Endothelial cell of umbilical vein (primary cell): ENCODE results near the gene CIITA. TPM values are rescaled to one million over a fixed set of nuclear protein-coding genes. Genes with fewer than 3 reads are reported as not detected.

Experiments used
- BruUV-seq: library from RNA; stranded (reverse); fragments of 400-500 nt; replicated peaks from 2 replicates; lab custom pipeline; 2021; lab: Mats Ljungman, UMichigan
- CTCF ChIA-PET: fragments of 300-600, 350-600 bp; sonication (Branson Sonifier 250); formaldehyde crosslinking; loops from one replicate; lab custom pipeline; 2021; ENCODE audit warnings: antibody characterized with exemption, inconsistent platforms; lab: Charles Lee
- POLR2A ChIA-PET: fragments of 300-600, 350-600 bp; sonication (Branson Sonifier 250); formaldehyde crosslinking; loops from one replicate; lab custom pipeline; 2021; ENCODE audit warnings: antibody characterized with exemption, inconsistent platforms; lab: Charles Lee
- DNase-seq: peaks from one replicate; pipeline ENCODE4 v3.0.0-alpha.2; 2011; ENCODE audit warnings: low read depth, low spot score
- FAIRE-seq: peaks from 2 replicates; lab custom pipeline; 2011; peaks lifted over from hg19 to GRCh38; lab: Jason Lieb, UNC
- H2AFZ ChIP-seq: 2 replicates; pipeline ENCODE4 v1.6.0; 2012; ENCODE audit warnings: low read depth, low read length, control low read depth, inconsistent platforms
- H3K27ac ChIP-seq: 2 replicates; pipeline ENCODE4 v1.5.1; 2011; ENCODE audit warnings: low read depth, mild to moderate bottlenecking, control low read depth, low read length, moderate library complexity; ENCODE audit not compliant: insufficient read depth
- H3K27me3 ChIP-seq, 2 experiments: 2 replicates each; pipeline versions ENCODE4 v1.6.0 to v1.6.1; 2011; ENCODE audit warnings: low read length in 2 of 2, mixed read lengths in 1 of 2; ENCODE audit not compliant: control insufficient read depth in 2 of 2, insufficient read depth in 2 of 2
- H3K36me3 ChIP-seq, 2 experiments: 2 replicates in 1 of 2; 3 replicates in 1 of 2; pipeline ENCODE4 v1.5.1; 2011; ENCODE audit warnings: low read length in 2 of 2, mild to moderate bottlenecking in 1 of 2, moderate library complexity in 1 of 2; ENCODE audit not compliant: control insufficient read depth in 2 of 2, insufficient read depth in 2 of 2; ENCODE audit errors: extremely low read depth in 1 of 2
- H3K4me1 ChIP-seq: 3 replicates; pipeline ENCODE4 v1.5.1; 2011; ENCODE audit warnings: mild to moderate bottlenecking, low read length; ENCODE audit not compliant: control insufficient read depth, insufficient read depth; ENCODE audit errors: extremely low read depth
- H3K4me2 ChIP-seq: 2 replicates; pipeline ENCODE4 v1.6.1; 2011; ENCODE audit warnings: low read length, control low read depth, mixed read lengths; ENCODE audit not compliant: insufficient read depth
- H3K4me3 ChIP-seq, 3 experiments: fragments of 200-600 bp in 1 of 3; sonication (generic), shearing (Covaris generic) in 1 of 3; replicated peaks in 1 of 3; 2 replicates each; pipeline ENCODE4 v1.5.1; 2011 to 2016; ENCODE audit warnings: control low read depth in 3 of 3, low read length in 3 of 3, mild to moderate bottlenecking in 2 of 3, inconsistent platforms in 1 of 3, low read depth in 1 of 3, moderate library complexity in 1 of 3; ENCODE audit not compliant: insufficient read depth in 1 of 3
- H3K79me2 ChIP-seq: 2 replicates; pipeline ENCODE4 v1.6.0; 2012; ENCODE audit warnings: low read length, inconsistent platforms; ENCODE audit not compliant: control insufficient read depth, insufficient read depth
- H3K9ac ChIP-seq: replicated peaks from 2 replicates; pipeline ENCODE3; 2011; ENCODE audit warnings: low read length, control low read depth; ENCODE audit not compliant: insufficient read depth; ENCODE audit errors: extremely low read depth
- H3K9me1 ChIP-seq: replicated peaks from 3 replicates; pipeline ENCODE4 v1.6.0; 2011; ENCODE audit warnings: mild to moderate bottlenecking, low read length; ENCODE audit not compliant: control insufficient read depth, insufficient read depth; ENCODE audit errors: extremely low read depth
- H3K9me3 ChIP-seq: replicated peaks from 2 replicates; pipeline ENCODE4 v1.5.1; 2012; ENCODE audit warnings: low read length, inconsistent platforms; ENCODE audit not compliant: control insufficient read depth, insufficient read depth
- H4K20me1 ChIP-seq: replicated peaks from 2 replicates; pipeline ENCODE3; 2011; ENCODE audit warnings: mild to moderate bottlenecking, low read length; ENCODE audit not compliant: control insufficient read depth, insufficient read depth; ENCODE audit errors: extremely low read depth
- EZH2 ChIP-seq: IDR thresholded peaks from 2 replicates; pipeline ENCODE4 v1.6.1; 2012; ENCODE audit warnings: borderline replicate concordance, low read depth, mild to moderate bottlenecking, moderate library complexity, low read length, inconsistent platforms; ENCODE audit not compliant: severe bottlenecking
- FOS ChIP-seq: IDR thresholded peaks from 2 replicates; pipeline ENCODE4 v1.6.1; 2011; ENCODE audit warnings: mild to moderate bottlenecking, low read length, moderate library complexity, borderline replicate concordance; ENCODE audit not compliant: insufficient read depth
- GATA2 ChIP-seq: IDR thresholded peaks from 2 replicates; pipeline ENCODE4 v1.7.0; 2011; ENCODE audit warnings: low read depth, mild to moderate bottlenecking, moderate library complexity, mixed read lengths, low read length; ENCODE audit not compliant: insufficient read length, insufficient read depth
- JUN ChIP-seq: IDR thresholded peaks from 2 replicates; pipeline ENCODE4 v1.6.1; 2011; ENCODE audit warnings: borderline replicate concordance, low read depth; ENCODE audit not compliant: insufficient read length, insufficient read depth
- MYC ChIP-seq: IDR thresholded peaks from one replicate; pipeline ENCODE4 v1.6.1; 2011; ENCODE audit warnings: mild to moderate bottlenecking, low read depth, low read length
- POLR2A ChIP-seq: IDR thresholded peaks from 2 replicates; pipeline ENCODE4 v1.6.1; 2012; ENCODE audit warnings: low read depth, mild to moderate bottlenecking, control low read depth, low read length
- POLR2AphosphoS5 ChIP-seq: IDR thresholded peaks from 2 replicates; pipeline ENCODE4 v1.6.1; 2012; ENCODE audit warnings: low read depth, mild to moderate bottlenecking, control low read depth, low read length, moderate library complexity; ENCODE audit not compliant: insufficient read depth
- dilution Hi-C: fragments of 300-500 bp; cut with MboI; formaldehyde crosslinking; loops from one replicate; pipeline ENCODE4 v1.15.0; 2019; ENCODE audit warnings: low sequenced_read_pairs; ENCODE audit not compliant: extremely low pct_ligation_motif_present
- intact Hi-C: fragments of 100-400 bp; cut with micrococcal nuclease; formaldehyde crosslinking; loops from one replicate; pipeline ENCODE4 v1.10.0; 2022
- polyA plus RNA-seq, 4 experiments: library from polyadenylated mRNA; depleted of rRNA in 3 of 4; stranded (reverse) in 3 of 4; unstranded in 1 of 4; fragments of >200 nt; gene quantifications; 2 replicates each; pipeline versions ENCODE4 v1.2.1 to v1.2.3, GENCODE V29; 2011 to 2012; ENCODE audit warnings: missing spikeins in 1 of 4
- total RNA-seq: library from RNA; stranded (reverse); gene quantifications from 2 replicates; pipeline ENCODE4 v1.2.3, GENCODE V29; 2021
- TF ChIP-seq, protein P1 (sequence below), 2 donors: IDR thresholded peaks; 1 replicate in 1 of 2; 2 replicates in 1 of 2; pipeline ENCODE4 v1.5.1; 2011; ENCODE audit warnings: low read length in 2 of 2, mild to moderate bottlenecking in 2 of 2, moderate library complexity in 2 of 2, control low read depth in 1 of 2, inconsistent platforms in 1 of 2, low read depth in 1 of 2; ENCODE audit not compliant: insufficient read depth in 1 of 2; ENCODE audit errors: extremely low read depth in 1 of 2
- TF ChIP-seq, protein P2 (sequence below): IDR thresholded peaks from 2 replicates; pipeline ENCODE4 v1.6.1; 2011; ENCODE audit not compliant: insufficient read depth, insufficient read length

Gene CIITA
- total and polyA plus RNA-seq, 2 donors (not counting 3 experiments of a cell fraction or from before 2014, with no cell fraction given): not detected

DNA sequence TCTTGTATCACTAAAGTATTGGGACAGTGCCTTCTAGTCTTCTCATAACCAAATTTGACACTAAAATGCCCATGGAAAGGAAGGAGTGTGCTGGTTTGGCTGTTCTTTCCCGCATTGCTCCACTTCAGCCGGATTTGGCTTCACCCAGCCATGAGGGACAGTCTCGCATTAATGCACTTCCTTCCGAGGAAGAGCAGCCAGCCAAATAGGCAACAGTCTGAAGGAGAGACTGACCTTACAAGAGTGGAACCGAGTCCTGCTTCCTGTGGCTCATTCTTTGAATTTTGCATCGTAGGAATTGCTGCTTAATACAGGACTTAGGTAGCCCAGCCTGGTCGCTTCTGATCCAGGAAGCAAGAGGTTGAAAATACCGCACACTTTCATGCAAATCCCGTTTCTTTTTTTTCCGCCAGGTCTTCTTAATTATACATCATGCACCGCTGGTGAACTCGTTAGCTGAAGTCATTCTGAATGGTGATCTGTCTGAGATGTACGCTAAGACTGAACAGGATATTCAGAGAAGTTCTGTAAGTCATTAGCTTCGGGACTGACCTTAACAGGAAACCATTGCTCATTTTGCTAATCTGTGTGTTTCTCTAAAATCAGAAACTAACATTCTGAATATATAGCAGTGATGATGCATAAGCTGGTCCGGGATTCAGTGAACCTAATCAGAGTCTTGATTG, 105.6 kb downstream of the CIITA start:
- POLR2A ChIA-PET: no interaction called here
- H3K4me1 ChIP-seq: peaks cover 13% of the 10 kb centered on the region
- no peaks in the 10 kb centered on the region for H4K20me1 ChIP-seq
- no peaks in the 10 kb centered on the region for H3K79me2 ChIP-seq
- peaks cover 0 to 5% of the 10 kb centered on the region in 2 experiments for H3K36me3 ChIP-seq
- H2AFZ ChIP-seq: peak overlapping the region; percentile 34
- H3K9me3 ChIP-seq: no peaks in the 10 kb centered on the region
- FAIRE-seq (peak; percentile 78), DNase-seq (peak; percentile 29)
- TF ChIP-seq, protein P1, sequence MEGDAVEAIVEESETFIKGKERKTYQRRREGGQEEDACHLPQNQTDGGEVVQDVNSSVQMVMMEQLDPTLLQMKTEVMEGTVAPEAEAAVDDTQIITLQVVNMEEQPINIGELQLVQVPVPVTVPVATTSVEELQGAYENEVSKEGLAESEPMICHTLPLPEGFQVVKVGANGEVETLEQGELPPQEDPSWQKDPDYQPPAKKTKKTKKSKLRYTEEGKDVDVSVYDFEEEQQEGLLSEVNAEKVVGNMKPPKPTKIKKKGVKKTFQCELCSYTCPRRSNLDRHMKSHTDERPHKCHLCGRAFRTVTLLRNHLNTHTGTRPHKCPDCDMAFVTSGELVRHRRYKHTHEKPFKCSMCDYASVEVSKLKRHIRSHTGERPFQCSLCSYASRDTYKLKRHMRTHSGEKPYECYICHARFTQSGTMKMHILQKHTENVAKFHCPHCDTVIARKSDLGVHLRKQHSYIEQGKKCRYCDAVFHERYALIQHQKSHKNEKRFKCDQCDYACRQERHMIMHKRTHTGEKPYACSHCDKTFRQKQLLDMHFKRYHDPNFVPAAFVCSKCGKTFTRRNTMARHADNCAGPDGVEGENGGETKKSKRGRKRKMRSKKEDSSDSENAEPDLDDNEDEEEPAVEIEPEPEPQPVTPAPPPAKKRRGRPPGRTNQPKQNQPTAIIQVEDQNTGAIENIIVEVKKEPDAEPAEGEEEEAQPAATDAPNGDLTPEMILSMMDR (IDR thresholded peaks at IDR 0.05; ENCODE audit: extremely low read depth in 1 of 2, insufficient read depth in 1 of 2, low read depth in 1 of 2, low read length in 2 of 2): no peak
- CTCF ChIA-PET: interaction anchor here (1.0 to 3.3 kb wide), 5 partner anchors 11 to 273 kb away, joined by 3 to 17 read pairs (median 7); partner anchors contain the start of gene SOCS1
- no peak overlapping the region for H3K4me3 ChIP-seq
- peak overlapping the region; percentile 13 for H3K27ac ChIP-seq
- H3K9ac ChIP-seq: no peak overlapping the region
- dilution Hi-C loops: no loop called here
- H3K4me2 ChIP-seq: peak overlapping the region; percentile 4
- H3K9me1 ChIP-seq: no peaks in the 10 kb centered on the region
- no peaks in the 10 kb centered on the region for H3K27me3 ChIP-seq
- BruUV-seq: no TSS peak
- intact Hi-C loops: no loop called here

DNA sequence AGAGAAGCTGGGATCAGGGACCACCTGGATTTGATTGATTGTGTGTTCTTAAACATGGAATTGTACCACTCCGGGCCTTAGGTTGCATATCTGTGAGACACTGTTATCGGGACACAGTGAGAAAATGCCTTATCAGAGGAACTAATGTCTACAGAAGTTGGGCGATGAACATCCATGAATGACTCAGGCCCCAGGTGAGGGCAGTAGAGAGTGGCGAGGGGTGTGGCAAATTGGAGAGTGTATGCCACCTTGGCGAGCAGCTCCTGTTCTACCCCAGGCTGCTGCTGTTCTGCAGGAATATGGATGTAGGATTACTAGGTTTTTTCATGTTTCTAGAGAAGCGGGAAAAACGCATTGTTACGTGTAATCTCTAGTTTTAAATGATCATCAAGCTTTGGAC, 106.2 kb downstream of the CIITA start:
- Histone ChIP-seq H3K36me3 (peaks cover 0 to 2% of the 10 kb centered on the region in 2 experiments), H3K27me3 (no peaks in the 10 kb centered on the region), H3K79me2 (no peaks in the 10 kb centered on the region), H3K9ac (no peak overlapping the region), H4K20me1 (no peaks in the 10 kb centered on the region), H3K9me1 (no peaks in the 10 kb centered on the region), H3K27ac (no peak overlapping the region), H2AFZ (no peak overlapping the region), H3K4me3 (no peak overlapping the region), H3K9me3 (no peaks in the 10 kb centered on the region), H3K4me1 (peaks cover 13% of the 10 kb centered on the region), H3K4me2 (peak overlapping the region; percentile 4)
- TF ChIP-seq, protein P1 (IDR thresholded peaks at IDR 0.05; ENCODE audit: extremely low read depth in 1 of 2, insufficient read depth in 1 of 2, low read depth in 1 of 2, low read length in 2 of 2): no peak
- TF ChIP-seq POLR2AphosphoS5 (no peak), MYC (no peak), EZH2 (no peak), JUN (no peak), POLR2A (no peak), GATA2 (no peak), FOS (no peak)
- TF ChIP-seq, protein P2, sequence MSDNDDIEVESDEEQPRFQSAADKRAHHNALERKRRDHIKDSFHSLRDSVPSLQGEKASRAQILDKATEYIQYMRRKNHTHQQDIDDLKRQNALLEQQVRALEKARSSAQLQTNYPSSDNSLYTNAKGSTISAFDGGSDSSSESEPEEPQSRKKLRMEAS: no peak
- ChIA-PET CTCF (interaction anchor here (1.3 to 3.3 kb wide), 4 partner anchors 12 to 273 kb away, joined by 5 to 17 read pairs (median 12); partner anchors contain the start of gene SOCS1), POLR2A (no interaction called here)
- BruUV-seq: no TSS peak
- DNase-seq (no peak), FAIRE-seq (no peak)
- dilution Hi-C loops (no loop called here), intact Hi-C loops (no loop called here)
